Stimulated activated CD8-positive, alpha-beta memory T cell treated with anti-CD3 and anti-CD28 coated beads, Interleukin-2, amount 100 ng/mL, for 48 hours (primary cell): ENCODE data around the gene USP28.
A peak's percentile ranks its signal among the peaks of the same experiment; 100 is the strongest.
"Not testable (repeated sequence)": the region's sequence is repeated elsewhere in the genome, so short reads cannot be mapped to it uniquely, and the experiment has no call there.

Experiments
- DNase-seq, 2 donors: peaks; one replicate each; pipeline ENCODE4 v3.0.0-alpha.2; 2020; ENCODE audit warnings: low read depth in 2 of 2

USP28 gene, protein sequence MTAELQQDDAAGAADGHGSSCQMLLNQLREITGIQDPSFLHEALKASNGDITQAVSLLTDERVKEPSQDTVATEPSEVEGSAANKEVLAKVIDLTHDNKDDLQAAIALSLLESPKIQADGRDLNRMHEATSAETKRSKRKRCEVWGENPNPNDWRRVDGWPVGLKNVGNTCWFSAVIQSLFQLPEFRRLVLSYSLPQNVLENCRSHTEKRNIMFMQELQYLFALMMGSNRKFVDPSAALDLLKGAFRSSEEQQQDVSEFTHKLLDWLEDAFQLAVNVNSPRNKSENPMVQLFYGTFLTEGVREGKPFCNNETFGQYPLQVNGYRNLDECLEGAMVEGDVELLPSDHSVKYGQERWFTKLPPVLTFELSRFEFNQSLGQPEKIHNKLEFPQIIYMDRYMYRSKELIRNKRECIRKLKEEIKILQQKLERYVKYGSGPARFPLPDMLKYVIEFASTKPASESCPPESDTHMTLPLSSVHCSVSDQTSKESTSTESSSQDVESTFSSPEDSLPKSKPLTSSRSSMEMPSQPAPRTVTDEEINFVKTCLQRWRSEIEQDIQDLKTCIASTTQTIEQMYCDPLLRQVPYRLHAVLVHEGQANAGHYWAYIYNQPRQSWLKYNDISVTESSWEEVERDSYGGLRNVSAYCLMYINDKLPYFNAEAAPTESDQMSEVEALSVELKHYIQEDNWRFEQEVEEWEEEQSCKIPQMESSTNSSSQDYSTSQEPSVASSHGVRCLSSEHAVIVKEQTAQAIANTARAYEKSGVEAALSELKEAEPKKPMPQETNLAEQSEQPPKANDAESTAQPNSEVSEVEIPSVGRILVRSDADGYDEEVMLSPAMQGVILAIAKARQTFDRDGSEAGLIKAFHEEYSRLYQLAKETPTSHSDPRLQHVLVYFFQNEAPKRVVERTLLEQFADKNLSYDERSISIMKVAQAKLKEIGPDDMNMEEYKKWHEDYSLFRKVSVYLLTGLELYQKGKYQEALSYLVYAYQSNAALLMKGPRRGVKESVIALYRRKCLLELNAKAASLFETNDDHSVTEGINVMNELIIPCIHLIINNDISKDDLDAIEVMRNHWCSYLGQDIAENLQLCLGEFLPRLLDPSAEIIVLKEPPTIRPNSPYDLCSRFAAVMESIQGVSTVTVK

DNA sequence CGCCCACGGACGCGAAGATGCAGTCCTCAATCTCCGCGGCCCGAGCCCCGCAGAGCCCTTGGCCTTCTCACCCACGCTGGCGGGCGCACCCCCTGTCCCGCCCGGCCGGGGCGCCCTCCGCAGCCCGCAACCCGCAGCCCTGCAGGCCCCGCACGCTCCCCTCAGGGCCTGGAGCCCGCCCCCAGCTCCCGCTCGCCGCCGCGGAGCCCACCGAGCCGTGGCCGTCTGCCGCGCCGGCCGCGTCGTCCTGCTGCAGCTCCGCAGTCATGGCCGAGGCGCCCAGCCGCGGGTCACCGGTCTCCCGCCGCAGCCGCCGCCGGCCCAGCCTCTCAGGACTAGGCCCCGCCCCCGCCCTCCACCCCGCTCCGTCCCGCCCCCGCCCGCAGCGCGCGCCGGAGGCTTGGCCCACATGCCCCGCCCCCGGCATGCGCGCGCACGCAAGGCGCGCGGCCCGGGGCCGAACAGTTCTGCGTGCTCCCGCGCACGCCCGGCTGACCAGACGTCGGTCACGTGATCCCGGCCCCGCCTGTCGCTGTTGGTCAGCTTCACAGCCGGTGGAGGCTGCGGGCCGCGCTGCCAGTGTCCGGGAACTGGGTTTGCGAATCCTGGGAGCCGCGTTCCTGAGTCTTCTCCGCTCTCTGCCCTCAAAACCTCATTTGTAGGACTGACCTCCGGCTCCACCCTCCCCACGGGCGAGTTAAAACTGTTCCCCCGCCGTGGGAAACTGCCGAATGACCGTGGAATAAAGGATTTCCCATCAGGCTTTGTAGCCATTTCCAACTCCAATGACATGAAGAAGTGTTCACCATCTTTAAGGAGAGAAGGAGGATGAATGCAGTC is at the start of gene USP28:
USP28 (minus strand) TSS at position 339 of the 840 bp plus-strand sequence; CDS start at position 268, 71 bp downstream.
- DNase-seq: peak; percentile 80 to 84

DNA sequence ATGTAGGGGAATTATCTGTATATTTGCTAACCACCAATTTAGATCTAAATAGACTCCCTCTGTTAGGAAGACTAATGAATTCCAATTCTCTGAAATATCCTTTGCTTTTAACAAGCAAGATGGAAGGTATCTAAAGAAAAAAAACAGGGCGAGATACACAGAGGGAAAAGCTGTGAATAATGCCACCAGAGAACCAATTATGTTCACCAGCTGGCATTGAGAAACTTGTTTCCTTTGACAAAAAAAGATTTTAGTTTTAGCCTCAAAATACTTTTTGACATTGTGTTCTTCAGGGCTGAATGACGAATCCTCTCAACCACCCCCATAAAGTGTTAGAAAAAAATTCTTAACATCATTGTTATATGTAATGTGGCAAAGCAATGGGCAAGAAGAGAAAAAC is 48.2 kb upstream of the USP28 start:
- no peak for DNase-seq

DNA sequence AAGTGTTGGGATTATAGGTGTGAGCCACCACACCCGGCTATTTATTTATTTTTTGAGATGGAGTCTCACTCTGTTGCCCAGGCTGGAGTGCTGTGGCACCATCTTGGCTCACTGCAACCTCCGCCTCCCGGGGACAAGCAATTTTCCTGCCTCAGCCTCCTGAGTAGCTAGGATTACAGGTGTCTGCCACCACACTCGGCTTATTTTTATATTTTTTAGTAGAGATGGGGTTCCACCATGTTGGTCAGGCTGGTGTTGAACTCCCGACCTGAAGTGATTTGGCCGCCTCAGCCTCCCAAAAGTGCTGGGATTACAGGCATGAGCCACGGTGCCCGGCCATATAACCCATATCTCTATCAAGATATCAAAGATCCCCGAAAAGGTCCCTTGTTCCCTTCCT is 36.1 kb upstream of the USP28 start:
- not testable (repeated sequence) for DNase-seq

DNA sequence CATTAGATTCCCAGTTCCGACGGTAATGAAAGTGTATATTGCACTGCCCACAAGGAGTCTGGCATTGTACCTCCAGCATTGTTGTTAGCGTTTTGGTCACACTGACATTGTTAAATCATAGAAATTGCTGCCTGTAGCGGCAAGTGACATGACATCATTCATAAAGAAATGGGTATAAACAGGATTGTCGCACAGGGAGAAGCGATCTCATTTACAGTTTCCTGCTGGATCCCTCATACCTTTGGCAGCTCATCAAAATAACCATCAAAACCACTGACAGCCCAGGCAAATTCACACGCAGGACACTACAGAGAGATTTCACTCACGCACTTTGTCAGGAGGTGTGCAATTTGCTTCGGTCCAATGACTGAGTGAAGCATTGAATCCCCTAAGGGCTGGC is 32.7 kb upstream of the USP28 start:
- DNase-seq: no peak

DNA sequence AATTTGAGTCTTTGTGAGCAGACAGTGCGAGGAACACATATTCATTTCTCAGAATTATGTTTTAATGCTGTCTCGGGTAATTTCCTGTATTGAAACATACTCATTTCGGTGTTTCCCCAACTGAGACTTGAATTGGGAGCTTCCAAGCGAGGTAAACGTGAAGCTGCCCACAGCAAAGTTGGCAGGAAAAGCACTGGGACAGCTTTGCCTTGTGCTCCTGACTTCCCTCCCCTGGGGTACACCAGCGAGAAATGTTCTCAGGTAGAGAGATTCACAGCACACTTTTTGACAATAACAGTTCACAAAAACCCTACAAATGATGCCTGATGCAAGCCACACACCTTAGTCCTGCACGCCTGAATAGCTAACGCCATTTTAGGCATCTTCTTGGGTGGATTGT is 32.3 kb upstream of the USP28 start:
- DNase-seq: no peak

DNA sequence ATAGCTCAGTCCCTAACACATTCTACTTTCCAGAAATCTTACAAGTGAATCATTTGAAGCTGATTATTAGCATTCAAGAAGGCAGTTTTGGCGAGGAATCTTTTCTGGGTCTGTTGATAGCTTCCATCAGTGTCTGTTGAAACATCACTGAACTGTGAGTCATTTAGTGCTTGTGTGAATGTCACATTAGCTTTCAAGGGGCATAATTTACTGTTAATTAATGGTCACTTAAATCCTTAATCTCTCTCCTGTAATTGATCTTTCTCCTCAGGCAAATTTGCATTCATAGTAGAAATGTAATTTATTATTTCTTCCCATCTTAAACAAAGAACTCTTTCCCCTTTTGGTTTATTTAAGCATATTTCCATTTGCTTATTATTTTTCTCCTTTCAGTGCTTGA is 31.8 kb upstream of the USP28 start:
- no peak for DNase-seq

DNA sequence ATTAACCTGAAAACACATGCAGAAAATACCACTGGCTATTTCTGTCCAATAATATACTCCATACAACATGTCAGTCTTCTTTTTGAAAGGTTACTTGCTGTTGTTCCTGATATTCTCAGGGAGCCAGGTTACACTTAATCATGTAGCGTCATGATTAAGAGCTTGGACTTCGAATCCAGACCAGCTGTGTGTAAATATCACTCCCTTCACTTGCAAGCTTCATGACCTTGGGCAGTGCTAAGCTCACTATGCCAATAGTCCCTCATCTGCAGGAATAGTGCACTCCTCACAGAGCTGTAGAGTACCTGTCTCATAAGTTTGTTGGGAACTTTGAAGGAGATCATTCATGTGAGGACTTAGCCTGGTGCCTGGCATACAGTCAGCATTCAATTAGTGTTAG is 31.1 kb upstream of the USP28 start:
- no peak for DNase-seq

DNA sequence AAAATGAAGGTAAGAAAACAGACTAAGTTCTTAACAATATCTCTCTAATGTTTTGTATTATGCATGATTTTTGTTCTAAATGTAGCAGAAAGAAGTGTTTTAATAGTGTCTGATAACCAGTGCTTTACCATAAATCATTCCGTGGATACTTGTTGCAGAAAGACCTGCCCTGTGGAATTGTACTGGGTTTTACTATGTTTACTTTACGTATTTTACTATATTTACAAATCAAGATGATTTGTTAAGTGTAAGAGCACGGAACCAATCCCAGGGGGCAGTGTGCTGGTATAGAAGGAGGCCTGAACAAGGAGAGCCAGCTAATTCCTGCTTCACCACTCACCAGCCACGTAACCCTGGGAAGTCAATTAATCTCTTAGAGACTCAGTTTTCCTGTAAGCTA is 30.7 kb upstream of the USP28 start:
- DNase-seq: no peak

DNA sequence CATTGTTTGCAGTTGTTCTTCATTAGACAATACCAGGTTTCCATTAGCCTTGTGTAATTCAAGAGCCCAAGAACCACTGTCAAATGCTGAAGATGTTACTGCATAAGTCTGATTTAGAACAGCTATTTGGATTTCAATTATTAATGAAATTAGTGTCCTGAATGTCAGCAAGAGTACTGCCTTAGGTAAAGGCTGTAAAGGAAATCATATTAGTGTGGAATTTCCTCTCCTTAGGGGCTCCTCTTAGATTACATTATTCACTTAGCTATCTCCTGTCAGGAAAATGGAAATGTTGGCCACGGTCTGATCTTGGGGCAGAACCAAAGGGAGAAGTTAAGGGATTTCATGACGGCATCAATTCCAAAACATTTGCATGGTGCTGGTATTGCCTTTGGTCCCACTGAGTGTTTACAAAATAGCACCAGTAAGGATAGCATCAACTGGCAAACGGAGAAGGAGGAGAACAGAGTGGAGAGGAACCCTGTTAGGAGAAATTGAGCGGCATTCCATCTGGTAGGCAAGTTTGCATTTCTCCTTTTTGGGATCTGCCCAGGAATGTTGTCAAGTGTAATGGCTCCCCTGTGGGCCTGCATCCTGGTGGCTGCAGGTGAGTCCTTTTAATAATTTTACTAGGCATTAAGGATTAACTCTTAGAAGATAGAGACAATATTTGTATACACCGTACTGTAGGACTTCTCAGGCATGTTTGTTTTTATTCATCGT is 29.2 kb upstream of the USP28 start, which contains the start of gene HTR3B:
HTR3B (plus strand) TSS at position 418 of the 723 bp plus-strand sequence; CDS start at position 556, 138 bp downstream.
- no peak for DNase-seq

DNA sequence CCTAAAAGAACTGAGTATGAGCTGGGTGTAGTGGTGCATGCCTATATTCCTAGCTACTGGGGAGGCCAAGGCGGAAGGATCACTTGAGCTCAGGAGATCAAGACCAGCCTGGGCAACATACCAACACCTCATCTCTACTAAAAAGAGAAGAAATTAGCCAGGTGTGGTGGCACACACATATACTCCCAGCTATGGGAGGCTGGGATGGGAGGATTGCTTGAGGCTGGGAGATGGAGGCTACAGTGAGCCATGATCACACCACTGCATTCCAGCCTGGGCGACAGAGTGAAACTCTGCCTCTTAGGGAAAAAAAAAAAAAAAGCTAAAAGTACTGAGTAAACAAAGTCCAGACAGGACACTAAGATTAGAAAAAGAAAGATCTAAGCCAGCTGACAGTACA is 25.8 kb upstream of the USP28 start:
- DNase-seq: no peak

DNA sequence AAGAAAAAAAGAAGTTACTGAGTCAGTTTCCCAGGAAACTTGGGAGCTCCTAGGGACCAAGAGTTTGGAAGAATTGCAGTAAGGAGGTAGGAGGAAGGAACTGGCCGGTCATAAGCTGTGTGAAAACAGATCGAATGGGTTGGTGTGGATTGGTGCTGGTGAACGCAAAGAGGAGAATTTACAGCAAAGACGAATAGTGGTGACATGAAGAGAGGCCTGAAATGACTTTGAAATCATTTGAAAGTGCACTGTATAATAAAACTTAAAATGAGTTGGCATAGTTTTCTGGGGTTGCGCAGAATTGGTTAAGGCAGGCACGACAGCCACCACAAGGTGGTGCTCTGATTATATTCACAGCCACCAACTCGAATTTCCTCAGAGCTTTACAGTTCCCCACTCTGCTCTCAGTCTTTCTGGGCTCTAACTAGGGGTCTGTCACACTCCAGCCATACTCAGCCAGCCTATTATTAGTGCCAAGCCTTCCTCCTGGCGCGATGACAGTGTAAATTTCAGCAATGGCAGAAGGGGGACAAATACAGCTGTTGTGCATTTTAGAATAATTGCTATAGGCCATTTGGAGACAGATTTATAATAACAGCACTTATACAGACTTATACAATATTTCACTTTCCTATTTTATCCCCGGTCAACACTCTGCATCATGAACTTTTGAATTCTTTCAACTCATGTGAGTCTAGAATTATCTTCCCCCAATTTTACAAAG is 20.9 kb upstream of the USP28 start:
- DNase-seq: peak in 1 of 2 donors; percentile 7

DNA sequence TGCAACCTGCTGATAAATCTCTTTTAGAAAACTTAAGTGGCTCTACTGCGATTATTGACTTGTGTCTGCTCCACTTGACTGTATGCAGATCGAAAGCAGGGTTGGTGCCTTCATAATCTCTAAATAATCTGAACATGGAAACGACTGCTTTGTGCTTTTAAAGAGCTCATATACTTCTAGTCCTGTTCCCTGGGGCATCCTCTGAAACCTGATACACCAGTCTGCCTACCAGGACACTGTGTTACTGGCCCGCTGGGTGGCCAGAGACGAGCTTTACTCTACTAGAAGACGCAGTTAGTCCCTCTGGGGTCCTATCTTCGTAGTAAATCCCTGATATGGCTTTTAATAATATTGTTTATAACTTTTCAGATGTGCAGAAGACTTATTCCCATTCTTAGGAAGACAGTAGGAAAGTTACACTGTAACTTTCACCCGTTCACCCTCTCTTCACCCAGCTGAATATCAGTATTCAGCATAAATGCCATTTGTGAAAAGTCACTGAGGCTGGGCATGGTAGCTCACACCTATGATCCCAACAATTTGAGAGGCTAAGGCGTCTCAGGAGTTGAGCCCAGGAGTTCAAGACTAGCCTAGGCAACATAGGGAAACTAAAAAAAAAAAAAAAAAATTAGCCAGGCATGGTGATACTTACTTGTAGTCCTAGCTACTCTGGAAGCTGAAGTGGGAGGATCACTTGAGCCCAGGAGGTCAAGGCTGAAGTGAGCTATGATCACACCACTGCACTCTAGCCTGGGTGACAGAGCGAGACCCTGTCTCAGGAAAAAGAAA is 20.2 kb upstream of the USP28 start:
- DNase-seq: no peak

DNA sequence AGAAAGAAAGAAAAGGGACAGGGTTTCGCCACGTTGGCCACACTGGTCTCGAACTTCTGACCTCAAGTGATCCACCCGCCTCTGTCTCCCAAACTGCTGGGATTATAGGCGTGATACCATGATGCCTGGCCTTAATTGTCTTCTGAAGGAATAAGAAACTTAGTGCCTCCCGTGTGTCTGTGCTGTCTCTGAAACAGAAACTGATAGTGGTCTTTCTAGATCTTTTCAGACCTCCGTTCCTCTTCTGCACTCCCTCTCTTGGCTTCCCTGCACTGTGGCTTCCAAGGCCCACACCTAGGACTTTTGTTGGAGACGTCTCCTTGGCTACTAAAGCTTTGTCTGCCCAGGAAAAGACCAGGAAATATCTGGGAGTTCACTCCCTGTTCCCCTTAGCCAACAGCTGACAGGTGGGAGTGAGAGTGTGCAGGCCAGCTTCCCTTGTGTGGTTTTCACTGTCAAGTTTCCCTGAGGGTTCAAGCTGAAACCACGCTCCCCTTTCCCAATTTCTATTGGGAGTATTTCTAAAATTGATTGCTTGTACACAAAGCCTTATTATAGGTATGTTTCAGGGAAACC is 19.1 kb upstream of the USP28 start:
- no peak for DNase-seq

DNA sequence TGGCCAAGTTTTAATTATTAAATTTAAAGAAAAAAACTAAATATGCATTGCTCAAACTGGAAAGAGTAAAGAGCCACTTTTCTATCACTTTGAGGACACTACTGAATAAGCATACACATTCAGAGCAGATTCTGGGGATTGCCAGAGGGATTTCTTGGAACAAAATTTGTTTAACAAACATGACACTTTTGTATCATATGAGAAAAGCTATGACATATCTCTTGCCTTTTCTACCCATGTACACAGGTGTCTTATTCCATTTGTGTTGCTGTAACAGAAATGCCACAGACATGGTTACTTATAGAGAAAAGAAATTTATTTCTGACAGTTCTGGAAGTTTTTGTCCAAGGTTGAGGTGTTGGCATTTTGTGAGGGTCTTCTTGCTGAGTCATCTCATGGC is 13.5 kb upstream of the USP28 start:
- no peak for DNase-seq

DNA sequence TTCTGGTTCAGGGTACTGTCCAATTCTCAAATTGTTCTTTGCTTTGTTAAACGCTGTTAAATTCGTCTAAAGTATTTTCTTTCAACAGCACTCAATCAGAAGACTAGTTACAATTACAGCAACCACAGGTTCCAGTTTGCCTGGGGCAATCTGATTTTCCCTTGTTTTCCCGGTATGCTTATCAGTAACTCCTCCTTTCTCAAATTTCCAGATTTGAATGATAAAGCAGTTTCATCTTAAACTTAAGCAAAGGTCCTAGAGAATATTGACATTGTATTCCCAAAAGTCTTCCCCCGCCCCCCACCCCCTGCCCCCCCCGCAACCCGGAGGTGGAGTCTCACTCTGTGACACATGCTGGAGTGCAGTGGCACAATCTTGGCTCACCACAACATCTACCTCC is 10.5 kb upstream of the USP28 start:
- DNase-seq: no peak

DNA sequence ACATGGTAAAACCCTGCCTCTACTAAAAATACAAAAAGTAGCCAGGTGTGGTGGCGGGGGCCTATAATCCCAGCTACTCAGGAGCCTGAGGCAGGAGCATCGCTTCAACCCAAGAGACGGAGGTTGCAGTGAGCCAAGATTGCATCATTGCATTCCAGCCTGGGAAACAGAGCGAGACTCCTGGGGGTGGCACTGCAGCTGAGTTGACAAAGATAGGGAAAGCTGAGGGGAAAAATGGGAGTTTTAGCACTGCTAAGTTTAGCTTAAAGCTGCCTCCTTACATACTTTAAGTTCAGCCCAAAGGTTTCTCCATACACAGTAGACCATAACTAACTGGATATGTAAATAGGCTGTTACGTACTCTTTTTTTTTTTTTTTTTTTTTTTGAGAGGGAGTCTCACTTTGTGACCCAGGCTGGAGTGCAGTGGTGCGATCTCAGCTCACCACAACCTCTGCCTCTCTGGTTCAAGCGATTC is 9.0 kb upstream of the USP28 start:
- DNase-seq: no peak

DNA sequence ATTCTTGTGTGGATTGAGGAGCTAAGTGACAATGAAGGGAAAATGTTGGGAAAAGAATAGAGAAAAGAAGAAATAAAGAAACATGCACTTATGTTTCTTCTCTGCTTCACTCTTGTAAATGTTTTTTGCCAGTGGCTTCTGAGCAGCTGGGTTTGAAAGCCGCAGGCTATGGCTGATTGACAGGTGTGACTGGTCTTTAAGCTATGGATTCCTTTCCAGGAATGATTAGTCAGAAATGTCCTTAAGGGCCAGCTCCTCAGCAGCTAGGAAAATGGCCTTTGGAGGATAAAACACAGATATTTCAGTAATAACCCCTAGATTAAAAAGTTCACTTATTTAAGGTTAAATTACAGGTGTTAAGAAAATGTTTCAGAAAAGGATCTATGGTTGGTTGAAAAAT is 6.5 kb upstream of the USP28 start:
- no peak for DNase-seq

DNA sequence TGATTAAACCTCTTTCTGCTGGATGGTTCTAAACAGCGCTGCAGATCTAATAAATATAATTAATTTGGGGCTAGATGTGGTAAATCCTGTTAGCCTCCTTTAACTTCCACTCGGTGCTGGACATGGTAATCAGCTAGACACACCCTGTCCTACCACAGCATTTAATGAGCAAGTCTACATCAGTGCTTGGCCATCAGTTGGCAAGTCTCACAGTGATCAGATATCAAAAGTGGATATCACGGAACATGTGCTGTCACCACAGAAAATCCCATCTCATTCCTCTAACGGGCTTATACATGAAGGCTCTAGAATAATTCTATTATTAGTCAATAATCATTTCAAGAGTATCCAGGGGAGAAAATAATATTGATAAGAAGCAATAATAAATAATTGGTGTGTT is 5.6 kb upstream of the USP28 start:
- no peak for DNase-seq

DNA sequence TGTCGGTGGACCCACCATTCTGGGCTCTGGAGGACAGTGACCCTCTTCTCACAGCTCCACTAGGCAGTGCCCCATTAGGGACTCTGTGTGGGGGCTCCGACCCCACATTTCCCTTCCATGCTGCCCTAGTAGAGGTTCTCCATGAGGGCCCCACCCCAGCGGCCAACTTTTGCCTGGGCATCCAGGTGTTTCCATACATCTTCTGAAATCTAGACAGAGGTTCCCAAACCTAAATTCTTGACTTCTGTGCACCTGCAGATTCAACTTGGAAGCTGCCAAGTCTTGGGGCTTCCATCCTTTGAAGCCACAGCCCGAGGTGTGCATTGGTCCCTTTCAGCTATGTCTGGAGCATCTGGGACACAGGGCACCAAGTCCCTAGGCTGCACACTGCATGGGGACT is 4.1 kb upstream of the USP28 start:
- DNase-seq: not testable (repeated sequence)
